Measurements from ENCODE around the gene RIPOR2. TPM values are rescaled to one million over a fixed set of nuclear protein-coding genes. Genes with fewer than 3 reads are reported as not detected.
"Not testable (repeated sequence)": the region's sequence is repeated elsewhere in the genome, so short reads cannot be mapped to it uniquely, and the experiment has no call there.

RIPOR2 gene
- total RNA-seq, 1 donor from 2014 or later, result not detected

DNA sequence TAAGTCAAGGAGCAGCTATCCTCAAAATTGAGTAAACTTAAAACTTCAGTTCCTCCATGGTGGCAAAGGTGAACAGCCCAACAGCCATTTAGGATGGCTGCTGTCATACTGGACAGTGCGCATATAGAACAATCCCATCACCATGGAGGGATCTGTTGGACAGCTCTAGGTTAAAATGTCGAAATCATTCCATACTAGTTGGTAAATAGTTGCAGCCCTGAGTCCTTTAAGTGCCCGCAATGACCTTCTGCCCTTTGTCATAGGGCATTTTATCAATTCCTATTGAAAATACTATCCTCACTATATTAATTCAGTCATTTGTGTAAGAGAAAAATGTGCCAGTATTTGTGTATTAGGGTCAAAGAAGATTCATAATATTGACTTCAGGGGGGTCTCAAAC is 128.2 kb downstream of the RIPOR2 start:
- no peak for DNase-seq (ENCODE audit: low read depth, low spot score)

DNA sequence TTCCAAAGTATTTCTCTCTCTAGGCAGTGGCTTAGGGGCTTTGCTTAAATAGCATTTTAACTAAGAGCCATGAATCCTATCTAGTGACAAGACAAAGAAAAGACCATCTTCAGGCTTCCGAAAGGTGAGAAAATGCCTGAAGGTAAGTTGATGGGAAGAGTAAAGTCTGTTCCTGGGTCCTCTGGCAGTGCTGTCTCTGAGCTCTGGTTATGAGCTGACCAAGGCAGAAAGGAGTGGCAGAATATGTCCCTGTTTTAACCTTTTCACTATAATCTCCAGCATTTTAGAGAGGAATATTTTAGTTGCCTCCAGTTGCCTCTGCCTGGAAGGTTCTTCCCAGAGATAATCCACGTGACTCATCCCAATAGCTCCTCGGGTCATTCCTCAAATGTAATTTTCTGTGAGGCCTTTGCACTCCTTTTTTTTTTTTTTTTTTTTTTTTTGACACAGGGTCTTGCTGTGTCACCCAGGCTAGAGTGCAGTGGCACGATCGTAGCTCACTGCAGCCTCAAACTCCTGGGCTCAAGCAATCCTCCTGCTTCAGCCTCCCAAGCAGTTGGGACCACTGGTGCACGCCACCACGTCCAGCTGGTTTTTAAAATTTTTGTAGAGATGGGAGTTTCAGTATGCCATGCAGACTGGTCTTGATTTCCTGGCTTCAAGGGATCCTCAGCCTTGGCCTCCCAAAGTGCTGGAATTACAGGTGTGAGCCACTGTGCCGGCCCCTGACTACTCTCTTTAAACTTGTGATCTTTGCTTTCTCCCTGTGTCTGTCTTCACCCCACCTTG is 133.3 kb downstream of the RIPOR2 start:
- no peak for DNase-seq (ENCODE audit: low read depth, low spot score)

DNA sequence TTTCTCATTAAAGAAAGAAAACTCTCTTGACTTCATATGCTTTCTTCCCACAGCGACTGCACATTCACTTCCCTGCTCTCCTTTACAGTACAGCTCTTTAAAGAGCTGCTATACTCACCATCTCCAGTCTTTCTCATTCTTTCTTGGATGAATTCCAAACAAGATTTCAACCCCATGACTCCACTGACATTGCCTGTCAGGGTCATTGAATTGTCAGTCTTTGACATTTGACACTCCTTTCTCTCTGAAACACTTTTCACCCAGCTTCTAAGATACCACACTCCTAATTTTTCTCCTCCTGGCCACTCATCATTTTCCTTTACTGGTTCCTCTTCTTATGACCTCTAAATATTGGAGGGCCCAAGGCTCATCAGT is 136.2 kb downstream of the RIPOR2 start:
- DNase-seq (ENCODE audit: low read depth, low spot score), result no peak

DNA sequence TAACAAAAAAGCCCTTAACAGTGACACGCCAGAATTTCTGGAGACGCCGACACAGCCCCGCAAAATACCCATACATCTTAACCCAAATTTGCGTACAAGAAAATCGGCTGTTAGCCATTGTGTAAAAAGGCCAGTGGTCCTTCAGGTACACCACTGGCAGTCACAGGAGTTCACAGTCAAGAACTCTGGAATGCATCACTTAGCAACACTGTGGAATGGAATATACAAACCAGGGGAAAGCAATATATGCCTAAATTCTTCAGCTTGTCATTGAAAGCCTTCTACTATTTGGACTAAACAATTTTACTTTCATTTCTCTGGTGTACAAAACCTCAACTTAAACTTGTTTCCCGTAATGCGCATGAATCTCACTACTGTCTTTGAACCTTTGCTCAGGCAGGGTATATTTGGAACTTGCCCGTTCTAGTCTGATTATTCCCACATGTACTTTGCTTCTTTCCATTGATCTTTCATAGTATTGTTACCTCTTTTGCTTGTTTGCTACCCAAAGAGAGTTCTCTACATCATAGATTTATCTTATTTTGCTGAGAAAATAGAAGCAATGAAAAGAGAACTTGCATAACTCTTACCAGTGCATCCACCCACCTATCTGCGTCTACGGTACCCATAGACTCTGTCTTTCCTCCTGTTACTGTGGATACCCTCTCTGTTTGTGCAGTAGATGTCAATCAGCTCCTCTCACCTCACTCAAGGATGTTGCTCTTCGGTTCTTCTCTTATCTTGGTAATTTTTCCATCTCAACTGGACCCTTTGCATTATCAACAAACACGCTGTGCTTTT is 136.8 kb downstream of the RIPOR2 start, which contains the start of gene ARMH2:
ARMH2 (minus strand) TSS at position 178 of the 801 bp plus-strand sequence; CDS start at position 118, 60 bp downstream.
- no peak for DNase-seq (ENCODE audit: low read depth, low spot score)

DNA sequence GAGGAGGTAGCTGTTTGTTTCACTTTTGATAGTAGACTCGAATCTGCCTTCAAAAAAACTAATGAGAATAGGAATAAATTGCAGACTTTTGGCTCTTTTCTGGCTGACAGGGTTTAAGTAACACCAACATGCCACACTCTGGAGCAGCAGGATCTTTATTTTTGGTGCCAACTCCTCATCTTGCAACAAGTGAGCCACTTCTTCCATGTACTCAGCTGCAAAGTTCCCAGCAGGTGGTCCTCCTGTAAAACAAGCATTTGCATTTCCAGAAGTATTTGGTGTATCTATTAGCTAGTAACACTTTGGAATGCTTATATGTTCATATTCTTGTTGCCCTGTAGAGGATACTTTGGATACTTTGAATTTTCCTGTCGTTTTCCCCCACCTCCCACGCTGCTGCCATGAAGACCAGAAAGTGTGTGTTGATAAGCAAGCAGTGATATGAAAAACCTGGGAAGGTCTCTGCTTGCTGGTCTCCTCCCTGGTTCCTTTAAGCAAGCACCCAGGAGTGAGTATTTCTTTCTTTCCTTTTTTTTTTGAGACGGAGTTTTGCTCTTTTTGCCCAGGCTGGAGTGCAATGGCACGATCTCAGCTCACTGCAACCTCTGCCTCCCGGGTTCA is 138.1 kb downstream of the RIPOR2 start:
- DNase-seq (ENCODE audit: low read depth, low spot score), result no peak

DNA sequence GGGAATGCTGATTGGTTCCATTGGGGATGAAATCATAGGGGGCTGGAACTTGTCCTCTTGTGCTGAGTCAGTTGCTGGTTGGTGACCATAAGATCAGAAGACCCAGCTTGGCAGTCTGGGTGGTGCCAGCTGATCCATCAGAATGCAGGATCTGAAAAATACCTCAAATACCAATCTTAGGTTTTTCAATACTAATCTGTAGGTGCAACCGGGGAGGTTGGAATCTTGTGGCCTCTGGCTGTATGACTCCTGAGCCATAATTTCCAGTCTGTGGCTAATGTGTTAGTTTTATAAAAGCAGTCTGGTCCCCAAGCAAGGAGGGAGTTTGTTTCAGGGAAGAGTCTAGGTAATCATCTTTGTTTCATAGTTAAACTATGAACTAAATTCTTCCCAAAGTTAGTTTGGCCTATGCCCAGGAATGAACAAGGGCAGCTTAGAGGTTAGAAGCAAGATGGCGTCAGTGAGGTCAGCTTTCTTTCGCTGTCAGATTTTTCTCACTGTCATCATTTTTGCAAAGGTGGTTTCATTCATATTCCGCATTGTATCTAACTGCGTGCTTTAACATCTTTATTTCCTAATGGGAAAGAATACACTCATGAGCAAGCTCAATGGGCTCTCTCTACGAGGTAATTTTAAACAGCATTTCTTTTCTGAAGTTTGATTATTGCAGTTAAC is 139.0 kb downstream of the RIPOR2 start:
- DNase-seq (ENCODE audit: low read depth, low spot score), result no peak

DNA sequence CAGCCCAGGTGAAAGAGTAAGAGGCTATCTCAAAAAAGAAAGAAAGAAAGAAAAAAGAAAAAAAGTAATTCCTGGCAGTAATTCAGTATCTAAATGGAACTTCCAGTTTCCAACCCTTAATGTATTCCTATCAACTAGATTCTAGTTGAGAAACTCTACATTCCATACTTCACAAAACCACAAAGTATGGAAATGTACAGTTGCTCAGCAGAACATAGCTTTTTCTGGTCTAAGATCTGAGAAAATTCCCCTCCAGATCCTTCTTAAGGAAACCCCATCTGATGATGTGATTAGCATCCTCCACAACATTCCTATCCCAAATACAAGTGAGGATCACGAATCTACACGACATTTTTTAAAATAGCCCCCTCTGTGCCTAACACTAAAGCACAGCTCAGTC is 140.7 kb downstream of the RIPOR2 start:
- DNase-seq (ENCODE audit: low read depth, low spot score), result no peak

DNA sequence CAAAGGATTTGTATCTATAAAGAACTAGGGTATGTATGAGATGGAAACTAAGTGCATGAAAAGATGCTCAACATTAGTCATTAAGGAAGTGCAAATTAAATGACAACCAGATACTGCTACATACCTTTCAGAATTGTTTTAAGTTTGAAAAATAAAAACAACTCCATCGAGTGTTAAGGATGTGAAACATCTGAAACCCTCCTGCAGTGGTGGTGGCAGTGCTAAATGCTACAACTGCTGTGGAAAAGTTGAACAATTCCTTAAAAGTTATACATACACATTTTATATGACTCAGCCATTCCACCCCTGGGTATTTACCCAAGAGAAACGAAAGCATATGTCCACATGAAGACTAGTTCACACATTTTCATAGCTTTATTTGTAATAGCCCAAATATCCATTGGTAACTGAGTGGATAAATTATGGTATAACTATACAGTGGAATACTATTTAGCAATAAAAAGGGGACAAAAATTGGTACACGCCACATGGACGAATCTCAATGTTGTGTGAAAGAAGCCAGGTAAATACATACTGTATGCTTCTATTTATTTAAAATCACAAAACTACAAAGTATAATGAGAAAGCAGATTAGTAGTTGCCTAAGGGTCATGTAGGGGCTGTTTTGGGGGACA is 147.6 kb downstream of the RIPOR2 start:
- DNase-seq (ENCODE audit: low read depth, low spot score), result no peak

DNA sequence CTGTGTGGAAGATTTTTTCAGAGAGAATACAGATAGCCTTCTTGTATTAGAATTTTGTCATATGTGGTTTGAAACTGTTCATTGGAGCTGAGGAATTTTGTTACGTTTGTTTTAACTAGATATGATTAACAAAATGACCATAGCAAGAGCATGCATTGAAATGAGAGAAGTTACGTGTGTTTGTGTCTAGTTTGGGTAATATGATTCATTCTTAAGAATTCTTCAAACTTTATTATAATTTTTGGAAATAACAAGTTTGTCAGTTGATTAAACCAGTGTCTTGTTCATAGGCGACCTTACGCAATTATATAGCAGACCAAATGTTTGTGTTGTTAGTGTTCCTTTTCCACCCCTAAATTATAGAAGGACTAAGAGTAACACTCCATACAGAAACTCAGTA is 155.6 kb downstream of the RIPOR2 start:
- DNase-seq (ENCODE audit: low read depth, low spot score), result no peak

DNA sequence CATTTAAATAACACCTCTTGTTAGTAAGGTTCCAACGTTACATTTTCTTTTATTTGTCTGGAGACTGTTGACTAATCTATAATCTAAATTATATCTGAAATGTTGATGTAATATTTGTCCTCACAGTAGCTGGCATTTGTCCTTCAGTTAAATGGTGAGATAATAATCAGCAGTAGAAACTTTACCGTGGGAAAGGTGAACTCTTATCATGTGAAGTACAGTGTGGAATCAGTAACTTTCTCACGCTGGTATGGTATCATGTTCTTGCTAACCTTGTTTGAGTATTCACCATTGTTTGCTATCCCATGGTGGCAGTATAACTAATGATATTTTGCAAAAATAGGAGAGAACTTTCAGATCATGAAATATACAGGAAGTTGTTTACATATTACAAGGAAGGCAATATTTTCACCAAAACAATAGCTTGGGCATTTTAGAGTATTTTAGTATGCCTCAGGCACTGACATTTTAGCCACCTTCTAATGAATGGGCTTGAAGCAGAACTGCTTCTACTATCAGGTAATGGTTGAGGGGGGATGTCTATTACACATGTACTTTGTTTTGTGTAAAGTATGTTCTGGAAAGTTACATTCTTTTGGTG is 156.2 kb downstream of the RIPOR2 start:
- no peak for DNase-seq (ENCODE audit: low read depth, low spot score)

DNA sequence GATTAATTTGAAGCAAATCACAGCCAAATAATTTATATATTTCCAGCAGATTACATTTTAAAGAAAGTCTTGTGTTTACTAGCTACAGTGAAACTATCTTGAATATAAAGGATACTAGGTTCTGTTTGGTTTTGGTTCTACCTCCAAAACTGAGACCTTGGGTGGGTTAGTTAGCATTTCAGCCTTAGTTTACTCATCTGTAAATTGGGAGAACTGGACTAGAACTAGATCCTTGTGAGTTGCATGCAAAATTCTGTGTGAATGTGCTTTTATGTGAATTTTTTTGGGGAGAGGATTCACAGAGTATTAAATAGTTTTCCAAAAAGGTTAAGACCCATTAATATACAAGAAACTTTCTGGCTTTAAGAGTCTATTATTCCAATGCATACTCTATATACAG is 156.9 kb downstream of the RIPOR2 start:
- no peak for DNase-seq (ENCODE audit: low read depth, low spot score)

DNA sequence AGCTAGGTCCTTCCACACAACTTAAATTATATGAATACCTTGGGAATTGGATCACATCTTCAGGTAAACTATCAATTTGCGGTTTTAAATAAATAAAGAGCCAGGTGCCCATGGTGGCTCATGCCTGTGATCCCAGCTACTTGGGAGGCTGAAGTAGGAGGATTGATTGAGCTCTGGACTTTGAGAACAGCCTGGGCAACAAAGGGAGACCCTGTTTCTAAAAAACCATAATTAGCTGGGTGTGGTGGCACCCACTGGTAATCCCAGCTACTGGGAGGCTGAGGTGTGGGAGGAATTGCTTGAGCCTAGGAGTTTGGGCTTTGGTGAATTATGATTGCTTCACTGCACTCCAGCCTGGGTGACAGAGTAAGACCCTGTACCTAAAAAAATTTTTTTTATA is 157.6 kb downstream of the RIPOR2 start:
- DNase-seq (ENCODE audit: low read depth, low spot score), result no peak

DNA sequence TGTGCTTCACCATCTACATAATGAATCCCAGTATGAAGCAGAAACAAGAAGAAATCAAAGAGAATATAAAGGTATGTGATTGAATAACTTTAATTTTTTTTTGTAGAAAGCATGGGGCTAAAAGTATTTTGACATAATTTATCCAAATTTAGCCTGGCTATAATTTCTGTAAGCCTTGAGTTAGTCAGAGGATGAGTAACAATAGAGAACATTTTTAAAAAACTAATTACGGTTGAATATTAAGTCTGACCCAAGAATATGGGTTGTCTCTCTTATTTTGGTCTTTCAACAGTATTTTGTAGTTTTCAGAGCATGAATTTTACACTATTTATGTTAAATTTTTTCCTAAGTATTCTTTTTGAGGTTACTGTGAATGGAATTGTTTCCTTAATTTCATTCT is 158.5 kb downstream of the RIPOR2 start:
- DNase-seq (ENCODE audit: low read depth, low spot score), result no peak

DNA sequence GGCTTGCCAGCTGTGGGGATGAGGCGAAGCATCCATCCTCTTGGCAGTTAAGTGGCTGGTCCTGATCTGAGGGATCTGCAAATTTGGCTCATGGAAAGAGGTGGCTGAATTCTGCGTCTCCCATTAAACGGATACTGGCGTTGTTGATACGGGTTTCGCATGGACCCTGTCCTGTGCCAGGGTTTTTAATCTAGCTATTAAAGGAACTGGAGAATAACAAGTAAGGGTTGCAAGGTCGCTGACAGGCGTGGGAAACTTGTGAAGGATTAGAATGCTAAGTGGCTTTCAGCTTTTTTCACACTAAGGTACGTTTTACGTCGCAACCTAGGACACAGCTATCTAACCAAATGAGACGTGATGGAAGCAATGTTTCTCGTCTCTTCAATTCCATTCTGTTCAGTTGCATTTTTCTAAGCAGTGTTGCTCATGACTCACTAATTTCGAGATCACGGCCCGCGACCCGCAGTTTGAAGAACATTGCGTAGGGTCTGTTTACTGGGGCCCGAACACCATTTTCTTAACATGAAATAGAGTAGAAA is 160.2 kb downstream of the RIPOR2 start:
- DNase-seq (ENCODE audit: low read depth, low spot score), result no peak

DNA sequence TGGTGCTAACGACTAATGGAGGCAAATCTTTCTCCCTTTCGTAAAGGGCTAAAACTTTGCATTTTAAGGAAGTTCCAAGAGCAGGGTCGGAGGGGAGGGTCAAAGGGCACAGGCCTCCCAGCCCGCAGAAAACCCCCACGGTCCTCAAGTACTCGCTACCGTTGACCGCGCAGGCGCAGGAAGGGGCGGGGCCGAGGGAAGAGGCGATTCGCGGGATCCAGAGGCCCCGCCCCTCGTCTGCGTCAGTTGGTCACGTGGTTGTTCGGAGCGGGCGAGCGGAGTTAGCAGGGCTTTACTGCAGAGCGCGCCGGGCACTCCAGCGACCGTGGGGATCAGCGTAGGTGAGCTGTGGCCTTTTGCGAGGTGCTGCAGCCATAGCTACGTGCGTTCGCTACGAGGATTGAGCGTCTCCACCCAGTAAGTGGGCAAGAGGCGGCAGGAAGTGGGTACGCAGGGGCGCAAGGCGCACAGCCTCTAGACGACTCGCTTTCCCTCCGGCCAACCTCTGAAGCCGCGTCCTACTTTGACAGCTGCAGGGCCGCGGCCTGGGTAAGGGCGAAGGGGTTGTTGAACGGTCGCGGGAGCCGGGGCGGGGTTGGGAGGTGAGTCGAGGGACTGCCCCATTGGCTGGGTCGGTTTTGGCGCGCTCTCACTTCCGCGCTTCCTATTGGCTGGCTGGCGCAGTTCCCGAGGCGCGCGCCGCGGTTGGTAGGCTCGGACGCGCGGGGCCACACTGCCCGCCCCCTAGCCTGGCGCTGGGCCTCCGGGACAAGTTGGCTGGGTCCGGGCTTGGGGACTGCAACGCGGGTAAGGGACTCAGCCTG is 160.9 kb downstream of the RIPOR2 start, which contains the start of gene GMNN:
GMNN (plus strand) TSS at position 242 of the 824 bp plus-strand sequence. CDS start 2,310 bp downstream, outside the sequence.
- peak; percentile 63 for DNase-seq (ENCODE audit: low read depth, low spot score)

DNA sequence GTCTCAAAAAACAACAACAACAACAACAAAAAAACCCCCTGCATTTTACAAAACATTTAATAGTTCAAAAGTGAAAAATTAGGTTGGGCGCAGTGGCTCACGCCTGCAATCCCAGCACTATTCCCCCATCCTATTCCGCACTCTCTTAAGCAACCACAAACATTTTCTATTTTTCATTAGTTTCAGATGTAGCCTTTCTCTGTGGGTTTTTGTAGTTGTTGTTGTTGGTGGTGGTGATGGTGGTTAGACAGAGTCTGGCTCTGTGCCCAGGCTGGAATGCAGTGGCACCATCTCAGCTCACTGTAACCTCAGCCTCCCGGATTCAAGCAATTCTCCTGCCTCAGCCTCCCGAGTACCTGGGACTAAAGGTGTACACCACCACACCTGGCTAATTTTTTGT is 167.4 kb downstream of the RIPOR2 start:
- DNase-seq (ENCODE audit: low read depth, low spot score), result no peak

DNA sequence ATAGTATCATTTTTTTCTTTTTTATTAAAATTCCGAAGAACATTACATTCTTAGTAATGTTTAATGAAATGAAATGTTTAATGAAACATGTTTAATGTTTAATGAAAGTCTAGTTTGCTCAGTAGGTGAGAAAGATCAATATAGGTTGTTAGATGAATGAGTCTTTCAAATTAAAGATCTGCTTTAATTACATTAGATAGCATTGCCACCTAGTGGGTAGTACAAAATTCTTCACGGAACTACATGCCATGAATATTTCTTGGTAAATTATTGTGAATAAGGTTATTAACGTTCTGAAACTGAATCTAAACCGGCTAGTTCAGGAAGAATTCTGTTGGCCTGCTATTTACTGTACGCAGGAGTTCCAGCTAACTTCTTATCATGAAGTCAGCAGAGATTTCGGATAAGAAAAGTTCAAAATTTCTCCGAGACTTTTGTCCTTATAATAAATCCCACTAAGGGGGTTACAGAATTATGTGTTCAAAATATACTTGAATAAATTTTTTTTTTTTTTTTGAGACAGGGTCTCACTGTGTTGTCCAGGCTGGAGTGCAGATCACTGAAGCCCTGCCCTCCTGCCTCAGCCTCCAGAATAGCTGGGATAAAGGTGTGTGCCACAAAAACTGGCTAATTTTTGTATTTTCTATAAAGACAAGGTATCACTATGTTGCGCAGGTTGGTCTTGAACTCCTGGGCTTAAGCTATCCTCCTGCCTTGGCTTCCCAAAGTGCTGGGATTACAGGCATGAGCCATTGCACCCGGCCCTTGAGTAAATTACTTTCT is 168.9 kb downstream of the RIPOR2 start:
- DNase-seq (ENCODE audit: low read depth, low spot score), result no peak

DNA sequence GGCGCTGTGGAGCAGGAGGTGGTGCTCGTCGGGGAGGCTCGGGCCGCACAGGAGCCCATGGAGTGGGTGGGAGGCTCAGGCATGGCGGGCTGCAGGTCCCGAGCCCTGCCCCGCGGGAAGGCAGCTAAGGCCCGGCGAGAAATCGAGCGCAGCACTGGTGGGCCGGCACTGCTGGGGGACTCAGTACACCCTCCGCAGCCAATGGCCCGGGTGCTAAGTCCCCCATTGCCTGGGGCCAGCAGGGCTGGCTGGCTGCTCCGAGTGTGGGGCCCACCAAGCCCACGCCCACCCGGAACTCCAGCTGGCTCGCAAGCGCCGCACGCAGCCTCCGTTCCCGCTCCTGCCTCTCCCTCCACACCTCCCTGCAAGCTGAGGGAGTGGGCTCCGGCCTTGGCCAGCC is 169.8 kb downstream of the RIPOR2 start:
- not testable (repeated sequence) for DNase-seq (ENCODE audit: low read depth, low spot score)
